Panc1 (cell line): ENCODE measurements around the gene CTSS. TPM values are rescaled to one million over a fixed set of nuclear protein-coding genes. Genes with fewer than 3 reads are reported as not detected.
"Not testable (repeated sequence)": the region's sequence is repeated elsewhere in the genome, so short reads cannot be mapped to it uniquely, and the experiment has no call there.

Experiments
- ATAC-seq: fragments of 200-7000 bp; cut with Tn5 transposase; 2 replicates; pipeline ENCODE4 v1.9.1; 2020; ENCODE audit warnings: mild to moderate bottlenecking, moderate library complexity
- BruUV-seq: library from RNA; stranded (reverse); fragments of 400-500 nt; replicated peaks from 2 replicates; lab custom pipeline; 2021; lab: Mats Ljungman, UMichigan
- CTCF ChIA-PET: fragments of 300-600 bp; sonication (Branson Sonifier 250); formaldehyde crosslinking; loops from one replicate; lab custom pipeline; 2022; ENCODE audit warnings: antibody characterized with exemption; lab: Charles Lee
- POLR2A ChIA-PET: fragments of 300-600 bp; sonication (Branson Sonifier 250); formaldehyde crosslinking; loops from one replicate; lab custom pipeline; 2022; ENCODE audit warnings: antibody characterized with exemption; lab: Charles Lee
- DNase-seq: peaks from one replicate; pipeline ENCODE4 v3.0.0-alpha.2; 2010; ENCODE audit warnings: low read depth, low spot score
- H3K27ac ChIP-seq: 2 replicates; pipeline ENCODE4 v1.5.1; 2011; ENCODE audit warnings: mild to moderate bottlenecking, low read length, inconsistent platforms
- H3K27me3 ChIP-seq: fragments of 200-500 bp; sonication (Bioruptor generic); 2 replicates; pipeline ENCODE4 v1.6.0; 2014; ENCODE audit warnings: low read length, inconsistent platforms; ENCODE audit not compliant: control insufficient read depth, insufficient read depth
- H3K36me3 ChIP-seq: fragments of 200-500 bp; sonication (Bioruptor generic); 2 replicates; pipeline ENCODE4 v1.5.1; 2014; ENCODE audit warnings: inconsistent platforms, mild to moderate bottlenecking, low read length, moderate library complexity; ENCODE audit not compliant: control insufficient read depth, insufficient read depth
- H3K4me1 ChIP-seq: 2 replicates; pipeline ENCODE4 v1.5.1; 2011; ENCODE audit warnings: inconsistent platforms, mild to moderate bottlenecking, low read length, moderate library complexity; ENCODE audit not compliant: control insufficient read depth, insufficient read depth
- H3K4me3 ChIP-seq, 2 experiments: 2 replicates each; pipeline ENCODE4 v1.5.1; 2011 to 2012; ENCODE audit warnings: low read depth in 2 of 2, low read length in 2 of 2, mild to moderate bottlenecking in 2 of 2, inconsistent platforms in 1 of 2, moderate library complexity in 1 of 2
- H3K9me3 ChIP-seq: fragments of 200-500 bp; sonication (Bioruptor generic); 2 replicates; pipeline ENCODE4 v1.5.1; 2014; ENCODE audit warnings: low read depth, mild to moderate bottlenecking, inconsistent platforms, low read length, moderate library complexity; ENCODE audit not compliant: control insufficient read depth, insufficient read depth
- POLR2AphosphoS5 ChIP-seq: IDR thresholded peaks from 2 replicates; pipeline ENCODE4 v1.6.1; 2012; ENCODE audit warnings: mild to moderate bottlenecking, low read depth, low read length, moderate library complexity
- SIN3A ChIP-seq: IDR thresholded peaks from 2 replicates; pipeline ENCODE4 v1.6.1; 2012; ENCODE audit warnings: low read depth, mild to moderate bottlenecking, low read length, moderate library complexity, borderline replicate concordance; ENCODE audit not compliant: insufficient read depth
- TCF7L2 ChIP-seq: IDR thresholded peaks from 2 replicates; pipeline ENCODE4 v1.6.1; 2011; ENCODE audit warnings: mild to moderate bottlenecking, low read depth, low read length, inconsistent platforms
- in situ Hi-C: cut with HindIII; loops from 2 replicates; pipeline ENCODE4 v1.10.0; 2016; ENCODE audit warnings: low sequenced_read_pairs, low pct_unique_long_range_greater_than_20kb
- intact Hi-C: fragments of 100-400 bp; cut with micrococcal nuclease; formaldehyde crosslinking; loops from one replicate; pipeline ENCODE4 v1.10.0; 2022; ENCODE audit not compliant: unreplicated experiment
- total RNA-seq: library from RNA; stranded (reverse); gene quantifications from one replicate; pipeline ENCODE4 v1.2.1, GENCODE V29; 2021; ENCODE audit not compliant: unreplicated experiment
- TF ChIP-seq, protein P1 (sequence below), 2 experiments: IDR thresholded peaks; 2 replicates each; pipeline ENCODE4 v1.6.1; 2011 to 2012; ENCODE audit warnings: low read depth in 2 of 2, control low read depth in 1 of 2, low read length in 1 of 2, mild to moderate bottlenecking in 1 of 2, moderate library complexity in 1 of 2; ENCODE audit not compliant: insufficient read depth in 1 of 2
- TF ChIP-seq, protein P2 (sequence below): fragments of 450-650 bp; IDR thresholded peaks from 2 replicates; pipeline ENCODE4 v1.5.1; 2017; ENCODE audit warnings: mild to moderate bottlenecking

The CTSS gene
- total RNA-seq, 1 experiment from 2014 or later = 5.1 TPM

- DNase-seq (no peak), ATAC-seq (no peak)
- no peak overlapping the region for H3K4me3 ChIP-seq
- no peaks in the 10 kb centered on the region for H3K27me3 ChIP-seq
- no peaks in the 10 kb centered on the region for H3K9me3 ChIP-seq
- no peaks in the 10 kb centered on the region for H3K36me3 ChIP-seq
- ChIA-PET POLR2A (no interaction called here), CTCF (no interaction called here)
- BruUV-seq = no TSS peak
- intact Hi-C loops = no loop called here
- no peaks in the 10 kb centered on the region for H3K4me1 ChIP-seq
- in situ Hi-C loops = no loop called here
- TF ChIP-seq POLR2AphosphoS5 (no peak), SIN3A (no peak), TCF7L2 (no peak)
- TF ChIP-seq, protein P1, sequence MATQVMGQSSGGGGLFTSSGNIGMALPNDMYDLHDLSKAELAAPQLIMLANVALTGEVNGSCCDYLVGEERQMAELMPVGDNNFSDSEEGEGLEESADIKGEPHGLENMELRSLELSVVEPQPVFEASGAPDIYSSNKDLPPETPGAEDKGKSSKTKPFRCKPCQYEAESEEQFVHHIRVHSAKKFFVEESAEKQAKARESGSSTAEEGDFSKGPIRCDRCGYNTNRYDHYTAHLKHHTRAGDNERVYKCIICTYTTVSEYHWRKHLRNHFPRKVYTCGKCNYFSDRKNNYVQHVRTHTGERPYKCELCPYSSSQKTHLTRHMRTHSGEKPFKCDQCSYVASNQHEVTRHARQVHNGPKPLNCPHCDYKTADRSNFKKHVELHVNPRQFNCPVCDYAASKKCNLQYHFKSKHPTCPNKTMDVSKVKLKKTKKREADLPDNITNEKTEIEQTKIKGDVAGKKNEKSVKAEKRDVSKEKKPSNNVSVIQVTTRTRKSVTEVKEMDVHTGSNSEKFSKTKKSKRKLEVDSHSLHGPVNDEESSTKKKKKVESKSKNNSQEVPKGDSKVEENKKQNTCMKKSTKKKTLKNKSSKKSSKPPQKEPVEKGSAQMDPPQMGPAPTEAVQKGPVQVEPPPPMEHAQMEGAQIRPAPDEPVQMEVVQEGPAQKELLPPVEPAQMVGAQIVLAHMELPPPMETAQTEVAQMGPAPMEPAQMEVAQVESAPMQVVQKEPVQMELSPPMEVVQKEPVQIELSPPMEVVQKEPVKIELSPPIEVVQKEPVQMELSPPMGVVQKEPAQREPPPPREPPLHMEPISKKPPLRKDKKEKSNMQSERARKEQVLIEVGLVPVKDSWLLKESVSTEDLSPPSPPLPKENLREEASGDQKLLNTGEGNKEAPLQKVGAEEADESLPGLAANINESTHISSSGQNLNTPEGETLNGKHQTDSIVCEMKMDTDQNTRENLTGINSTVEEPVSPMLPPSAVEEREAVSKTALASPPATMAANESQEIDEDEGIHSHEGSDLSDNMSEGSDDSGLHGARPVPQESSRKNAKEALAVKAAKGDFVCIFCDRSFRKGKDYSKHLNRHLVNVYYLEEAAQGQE (IDR thresholded peaks at IDR 0.05; ENCODE audit: insufficient read depth in 1 of 2, low read depth in 2 of 2, low read length in 1 of 2) = no peak
- TF ChIP-seq, protein P2, sequence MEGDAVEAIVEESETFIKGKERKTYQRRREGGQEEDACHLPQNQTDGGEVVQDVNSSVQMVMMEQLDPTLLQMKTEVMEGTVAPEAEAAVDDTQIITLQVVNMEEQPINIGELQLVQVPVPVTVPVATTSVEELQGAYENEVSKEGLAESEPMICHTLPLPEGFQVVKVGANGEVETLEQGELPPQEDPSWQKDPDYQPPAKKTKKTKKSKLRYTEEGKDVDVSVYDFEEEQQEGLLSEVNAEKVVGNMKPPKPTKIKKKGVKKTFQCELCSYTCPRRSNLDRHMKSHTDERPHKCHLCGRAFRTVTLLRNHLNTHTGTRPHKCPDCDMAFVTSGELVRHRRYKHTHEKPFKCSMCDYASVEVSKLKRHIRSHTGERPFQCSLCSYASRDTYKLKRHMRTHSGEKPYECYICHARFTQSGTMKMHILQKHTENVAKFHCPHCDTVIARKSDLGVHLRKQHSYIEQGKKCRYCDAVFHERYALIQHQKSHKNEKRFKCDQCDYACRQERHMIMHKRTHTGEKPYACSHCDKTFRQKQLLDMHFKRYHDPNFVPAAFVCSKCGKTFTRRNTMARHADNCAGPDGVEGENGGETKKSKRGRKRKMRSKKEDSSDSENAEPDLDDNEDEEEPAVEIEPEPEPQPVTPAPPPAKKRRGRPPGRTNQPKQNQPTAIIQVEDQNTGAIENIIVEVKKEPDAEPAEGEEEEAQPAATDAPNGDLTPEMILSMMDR = no peak
- no peak overlapping the region for H3K27ac ChIP-seq
Observed at GRCh38 chr1:150720098-150720497, 45.5 kb downstream of the CTSS start.

GRCh38 chr1:150718225-150718891 lies 47.2 kb downstream of the CTSS start:
- DNase-seq = no peak
- TF ChIP-seq POLR2AphosphoS5 = no peak
- TF ChIP-seq, protein P1 (IDR thresholded peaks at IDR 0.05; ENCODE audit: insufficient read depth in 1 of 2, low read depth in 2 of 2, low read length in 1 of 2) = no peak
- TF ChIP-seq, protein P2 = no peak
- no peak for TF ChIP-seq TCF7L2
- no peak for TF ChIP-seq SIN3A
- H3K36me3 ChIP-seq = no peaks in the 10 kb centered on the region
- no peak overlapping the region for H3K4me3 ChIP-seq
- in situ Hi-C loops (no loop called here), intact Hi-C loops (no loop called here)
- no peaks in the 10 kb centered on the region for H3K9me3 ChIP-seq
- no peaks in the 10 kb centered on the region for H3K27me3 ChIP-seq
- no TSS peak for BruUV-seq
- H3K27ac ChIP-seq = no peak overlapping the region
- ChIA-PET CTCF (no interaction called here), POLR2A (no interaction called here)
- no peak for ATAC-seq
- no peaks in the 10 kb centered on the region for H3K4me1 ChIP-seq

- ATAC-seq, POLR2A ChIA-PET, H3K36me3 ChIP-seq, H3K4me1 ChIP-seq, CTCF ChIA-PET, H3K9me3 ChIP-seq, intact Hi-C loops, H3K27ac ChIP-seq, DNase-seq, H3K27me3 ChIP-seq, BruUV-seq, H3K4me3 ChIP-seq, in situ Hi-C loops: not testable (repeated sequence)
Observed at GRCh38 chr1:150709031-150709430, 56.5 kb downstream of the CTSS start.
